GM18505 (cell line): ENCODE data around the gene ALPK3.

Experiments used
- ATAC-seq: cut with Tn5 transposase; IDR thresholded peaks from one replicate; pipeline ENCODE4 v1.9.1; 2021; ENCODE audit not compliant: unreplicated experiment
- POLR2A ChIP-seq: IDR thresholded peaks from 4 replicates; pipeline ENCODE4 v1.6.1; 2011; ENCODE audit warnings: borderline replicate concordance; ENCODE audit not compliant: insufficient read depth, insufficient read length; ENCODE audit errors: extremely low read depth

Gene ALPK3

GRCh38 chr15:84810073-84810840 lies 6.9 kb upstream of the ALPK3 start:
- ATAC-seq = no peak
- TF ChIP-seq POLR2A = no peak

- no peak for TF ChIP-seq POLR2A
Observed at GRCh38 chr15:84811151-84811550, 6.0 kb upstream of the ALPK3 start.

GRCh38 chr15:84811828-84812227 lies 5.3 kb upstream of the ALPK3 start:
- no peak for ATAC-seq
- no peak for TF ChIP-seq POLR2A

More at GRCh38 chr15:84811151-84811550, 6.0 kb upstream of the ALPK3 start:
- ATAC-seq = no peak

GRCh38 chr15:84812842-84813241 lies 4.3 kb upstream of the ALPK3 start:
- TF ChIP-seq POLR2A = no peak
- no peak for ATAC-seq

- no peak for ATAC-seq
- no peak for TF ChIP-seq POLR2A
Observed at GRCh38 chr15:84813435-84813834, 3.7 kb upstream of the ALPK3 start.

- no peak for ATAC-seq
- TF ChIP-seq POLR2A = no peak
Observed at GRCh38 chr15:84813931-84814330, 3.2 kb upstream of the ALPK3 start.

GRCh38 chr15:84814916-84815315 lies 2.2 kb upstream of the ALPK3 start:
- ATAC-seq = no peak
- no peak for TF ChIP-seq POLR2A

- TF ChIP-seq POLR2A = no peak
- no peak for ATAC-seq
Observed at GRCh38 chr15:84817466-84818081, 418 bp downstream of the ALPK3 start.

GRCh38 chr15:84818261-84819131 lies 1.3 kb downstream of the ALPK3 start:
- TF ChIP-seq POLR2A = no peak
- no peak for ATAC-seq

- no peak for TF ChIP-seq POLR2A
- no peak for ATAC-seq
Observed at GRCh38 chr15:84819291-84819768, 2.2 kb downstream of the ALPK3 start.

- TF ChIP-seq POLR2A = no peak
- no peak for ATAC-seq
Observed at GRCh38 chr15:84819791-84820190, 2.6 kb downstream of the ALPK3 start.

- no peak for TF ChIP-seq POLR2A
- no peak for ATAC-seq
Observed at GRCh38 chr15:84821501-84822021, 4.4 kb downstream of the ALPK3 start.

- no peak for ATAC-seq
- TF ChIP-seq POLR2A = no peak
Observed at GRCh38 chr15:84822653-84823281, 5.6 kb downstream of the ALPK3 start.

GRCh38 chr15:84823282-84823878 lies 6.2 kb downstream of the ALPK3 start:
- no peak for TF ChIP-seq POLR2A
- no peak for ATAC-seq
